SU-DHL-6 (cell line): ENCODE results near the gene RPS27A.
"Not testable (repeated sequence)": the region's sequence is repeated elsewhere in the genome, so short reads cannot be mapped to it uniquely, and the experiment has no call there.

ENCODE experiments used
- H2AFZ ChIP-seq: fragments of 200-600 bp; sonication (generic); 2 replicates; pipeline ENCODE4 v1.6.1; 2014; ENCODE audit warnings: low read depth, mild to moderate bottlenecking, moderate library complexity, mixed read lengths, antibody characterized with exemption, low read length; ENCODE audit not compliant: severe bottlenecking
- H3F3A ChIP-seq: fragments of 200-600 bp; shearing (Covaris generic); 2 replicates; pipeline ENCODE4 v1.6.0; 2016; ENCODE audit warnings: antibody characterized with exemption, mild to moderate bottlenecking; ENCODE audit not compliant: insufficient read depth
- H3K27ac ChIP-seq: fragments of 200-600 bp; sonication (generic); 2 replicates; pipeline ENCODE4 v1.5.1; 2016; ENCODE audit warnings: low read depth, mild to moderate bottlenecking, low read length, moderate library complexity, mixed read lengths
- H3K27me3 ChIP-seq: fragments of 200-600 bp; sonication (generic), shearing (Covaris generic); 2 replicates; pipeline ENCODE4 v1.6.0; 2014; ENCODE audit warnings: mild to moderate bottlenecking, low read length
- H3K36me3 ChIP-seq: fragments of 200-600 bp; sonication (generic); 2 replicates; pipeline ENCODE4 v1.6.1; 2014; ENCODE audit warnings: mild to moderate bottlenecking, low read length, mixed read lengths
- H3K4me2 ChIP-seq: fragments of 300-600, 200-600 bp; shearing (Covaris generic), sonication (generic); 2 replicates; pipeline ENCODE4 v1.6.0; 2014; ENCODE audit warnings: low read length, low read depth, mild to moderate bottlenecking; ENCODE audit not compliant: poor library complexity, severe bottlenecking
- H3K4me3 ChIP-seq: fragments of 200-600 bp; sonication (generic); 2 replicates; pipeline ENCODE4 v1.5.1; 2014; ENCODE audit warnings: antibody characterized with exemption, low read length, mild to moderate bottlenecking, mixed read lengths; ENCODE audit not compliant: insufficient read depth, poor library complexity, severe bottlenecking
- H3K79me2 ChIP-seq: fragments of 200-600 bp; sonication (generic); 2 replicates; pipeline ENCODE4 v1.6.1; 2014; ENCODE audit warnings: mild to moderate bottlenecking, low read length, moderate library complexity; ENCODE audit not compliant: insufficient read depth
- H3K9ac ChIP-seq: fragments of 200-600 bp; sonication (generic); 2 replicates; pipeline ENCODE4 v1.7.0; 2014; ENCODE audit warnings: mild to moderate bottlenecking, low read length
- H3K9me2 ChIP-seq: fragments of 200-600 bp; sonication (generic); replicated peaks from 2 replicates; pipeline ENCODE4 v1.6.1; 2014; ENCODE audit warnings: low read length; ENCODE audit not compliant: insufficient read depth
- H3K9me3 ChIP-seq: fragments of 200-600 bp; sonication (generic); 2 replicates; pipeline ENCODE4 v1.6.1; 2014; ENCODE audit warnings: low read length, mixed read lengths; ENCODE audit not compliant: insufficient read depth
- H4K20me1 ChIP-seq: fragments of 200-600 bp; sonication (generic); 2 replicates; pipeline ENCODE4 v1.6.1; 2014; ENCODE audit warnings: low read depth, mild to moderate bottlenecking, antibody characterized with exemption, low read length, moderate library complexity, mixed read lengths
- EZH2phosphoT487 ChIP-seq: fragments of 200-600 bp; sonication (generic), shearing (Covaris generic); conservative IDR thresholded peaks from 2 replicates; pipeline ENCODE4 v1.6.1; 2018; ENCODE audit warnings: mild to moderate bottlenecking, antibody characterized with exemption, low read length, moderate library complexity, mixed read lengths
- TF ChIP-seq, protein P1 (sequence below): fragments of 200-600 bp; sonication (generic); IDR thresholded peaks from one replicate; pipeline ENCODE4 v1.5.1; 2017; ENCODE audit warnings: antibody characterized with exemption, mild to moderate bottlenecking, low read length, moderate library complexity; ENCODE audit not compliant: insufficient read depth, poor library complexity, severe bottlenecking

Gene RPS27A

DNA sequence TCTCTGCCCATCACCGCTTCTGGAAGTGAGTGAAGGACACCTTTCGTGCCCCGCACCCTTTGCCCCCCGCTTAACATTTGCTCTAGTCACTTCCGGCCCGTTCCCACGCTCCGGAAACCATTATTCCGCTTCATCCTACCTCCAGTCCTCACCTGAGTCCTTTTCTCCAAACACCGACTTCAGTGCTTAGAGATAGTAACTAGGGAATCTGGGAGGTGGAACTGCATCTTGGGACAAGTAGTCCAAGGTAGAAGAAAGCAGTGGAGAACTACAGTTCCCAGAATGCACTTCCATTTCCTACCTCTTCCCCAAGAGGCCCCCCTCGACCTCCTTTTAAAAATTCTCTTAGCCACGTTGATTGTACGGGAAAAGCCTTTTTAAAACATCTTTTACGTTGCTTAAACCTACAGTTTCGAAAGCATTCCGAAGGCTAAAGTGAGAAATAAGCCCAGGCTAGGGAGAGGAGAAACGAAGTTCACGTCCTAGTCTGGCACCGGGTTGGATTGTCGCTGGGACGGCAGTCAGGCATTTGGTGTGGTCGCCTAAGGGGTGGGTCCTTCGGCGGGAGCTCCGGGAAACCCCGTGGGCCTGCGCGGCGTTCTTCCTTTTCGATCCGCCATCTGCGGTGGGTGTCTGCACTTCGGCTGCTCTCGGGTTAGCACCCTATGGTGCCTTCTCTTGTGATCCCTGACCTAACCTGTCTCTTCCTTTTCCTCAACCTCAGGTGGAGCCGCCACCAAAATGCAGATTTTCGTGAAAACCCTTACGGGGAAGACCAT, at the start of gene RPS27A, which contains the start of gene CLHC1:
Gene RPS27A, plus strand, starts transcription at position 605 of the 779 bp plus-strand sequence. Its CDS starts 137 bp downstream, at position 742.
Gene CLHC1, minus strand, starts transcription at position 210 of the 779 bp plus-strand sequence. CDS start 9,882 bp downstream, outside the sequence.
- H3F3A ChIP-seq, result peaks cover 47% of the 10 kb centered on the region
- no peaks in the 10 kb centered on the region for H3K27me3 ChIP-seq
- peak within 1 kb of the TSS; percentile 96 for H3K4me2 ChIP-seq
- peaks cover 37% of the 10 kb centered on the region for H3K36me3 ChIP-seq
- H2AFZ ChIP-seq, result peak within 1 kb of the TSS; percentile 91
- peaks cover 4% of the 10 kb centered on the region; the same call in 1 of the 2 replicates for H4K20me1 ChIP-seq
- H3K79me2 ChIP-seq, result peaks cover 45% of the 10 kb centered on the region
- no peaks in the 10 kb centered on the region for H3K9me2 ChIP-seq
- peak within 1 kb of the TSS; percentile 94 for H3K9ac ChIP-seq
- no peaks in the 10 kb centered on the region for H3K9me3 ChIP-seq
- peak within 1 kb of the TSS; percentile 90 for H3K27ac ChIP-seq
- H3K4me3 ChIP-seq, result peak within 1 kb of the TSS; percentile 91
- TF ChIP-seq, protein P1, sequence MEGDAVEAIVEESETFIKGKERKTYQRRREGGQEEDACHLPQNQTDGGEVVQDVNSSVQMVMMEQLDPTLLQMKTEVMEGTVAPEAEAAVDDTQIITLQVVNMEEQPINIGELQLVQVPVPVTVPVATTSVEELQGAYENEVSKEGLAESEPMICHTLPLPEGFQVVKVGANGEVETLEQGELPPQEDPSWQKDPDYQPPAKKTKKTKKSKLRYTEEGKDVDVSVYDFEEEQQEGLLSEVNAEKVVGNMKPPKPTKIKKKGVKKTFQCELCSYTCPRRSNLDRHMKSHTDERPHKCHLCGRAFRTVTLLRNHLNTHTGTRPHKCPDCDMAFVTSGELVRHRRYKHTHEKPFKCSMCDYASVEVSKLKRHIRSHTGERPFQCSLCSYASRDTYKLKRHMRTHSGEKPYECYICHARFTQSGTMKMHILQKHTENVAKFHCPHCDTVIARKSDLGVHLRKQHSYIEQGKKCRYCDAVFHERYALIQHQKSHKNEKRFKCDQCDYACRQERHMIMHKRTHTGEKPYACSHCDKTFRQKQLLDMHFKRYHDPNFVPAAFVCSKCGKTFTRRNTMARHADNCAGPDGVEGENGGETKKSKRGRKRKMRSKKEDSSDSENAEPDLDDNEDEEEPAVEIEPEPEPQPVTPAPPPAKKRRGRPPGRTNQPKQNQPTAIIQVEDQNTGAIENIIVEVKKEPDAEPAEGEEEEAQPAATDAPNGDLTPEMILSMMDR, result no peak
- no peak for TF ChIP-seq EZH2phosphoT487

DNA sequence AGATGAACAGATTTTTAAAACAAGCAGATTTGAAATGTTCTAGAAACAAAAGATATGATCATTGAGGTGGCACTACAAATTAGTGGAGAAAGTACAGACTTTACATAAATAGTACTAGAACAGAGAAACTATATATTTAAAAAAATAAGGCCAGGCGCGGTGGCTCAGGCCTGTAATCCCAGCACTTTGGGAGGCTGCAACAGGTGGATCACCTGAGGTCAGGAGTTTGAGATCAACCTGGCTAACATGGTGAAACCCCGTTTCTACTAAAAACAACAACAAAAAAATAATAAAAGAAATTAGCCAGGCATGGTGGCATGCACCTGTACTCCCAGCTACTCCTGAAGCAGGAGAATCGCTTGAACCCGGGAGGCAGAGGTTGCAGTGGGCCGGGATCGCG, 45.7 kb upstream of the RPS27A start:
- not testable (repeated sequence) for H3K36me3 ChIP-seq, H3K27me3 ChIP-seq, H4K20me1 ChIP-seq, H3K27ac ChIP-seq, H3K9ac ChIP-seq, H2AFZ ChIP-seq, H3F3A ChIP-seq, H3K4me2 ChIP-seq, H3K79me2 ChIP-seq, H3K9me3 ChIP-seq, H3K9me2 ChIP-seq, H3K4me3 ChIP-seq

DNA sequence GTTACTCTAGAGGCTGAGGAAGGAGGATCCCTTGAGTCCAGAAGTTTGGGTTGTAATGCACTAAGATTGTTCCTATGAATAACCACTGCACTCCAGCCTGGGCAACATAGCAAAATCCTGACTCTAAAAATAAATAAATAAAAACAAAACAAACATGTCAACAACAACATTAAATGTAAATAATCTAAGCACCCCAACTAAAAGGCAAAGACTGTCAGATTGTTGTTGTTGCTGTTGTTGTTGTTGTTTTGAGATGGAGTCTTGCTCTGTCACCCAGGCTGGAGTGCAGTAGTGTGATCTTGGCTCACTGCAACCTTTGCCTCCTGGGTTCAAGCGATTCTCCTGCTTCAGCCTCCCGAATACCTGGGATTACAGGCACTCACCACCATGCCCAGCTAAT, 40.6 kb upstream of the RPS27A start:
- not testable (repeated sequence) for H3K27ac ChIP-seq, H3K4me2 ChIP-seq, H3K9me2 ChIP-seq, H3F3A ChIP-seq, H4K20me1 ChIP-seq, H3K9ac ChIP-seq, H3K27me3 ChIP-seq, H3K36me3 ChIP-seq, H3K79me2 ChIP-seq, H2AFZ ChIP-seq, H3K4me3 ChIP-seq, H3K9me3 ChIP-seq

DNA sequence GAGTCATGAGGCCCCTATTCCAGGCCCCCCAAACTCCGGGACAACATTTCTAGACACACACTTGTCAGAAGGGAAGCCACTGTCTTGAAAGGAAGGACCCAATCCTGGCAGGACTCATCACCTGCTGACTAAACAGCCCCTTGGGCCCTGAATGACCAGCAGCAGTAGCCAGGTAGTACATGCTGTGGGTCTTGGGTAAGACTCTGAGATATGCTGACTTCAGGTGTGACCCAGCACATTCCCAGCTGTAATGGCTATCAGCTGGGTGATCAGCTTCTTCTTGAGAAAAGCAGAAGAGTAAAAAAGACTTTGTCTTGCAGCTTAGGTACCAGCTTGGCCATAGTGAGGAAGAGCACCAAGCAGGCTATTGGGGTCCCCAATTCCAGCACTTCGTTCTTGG, 36.0 kb upstream of the RPS27A start:
- Histone ChIP-seq H3K9ac (no peak overlapping the region), H2AFZ (no peak overlapping the region), H3K36me3 (peaks cover 4% of the 10 kb centered on the region), H3K4me3 (no peak overlapping the region), H3K27ac (no peak overlapping the region), H3K79me2 (no peaks in the 10 kb centered on the region), H3K9me3 (no peaks in the 10 kb centered on the region), H3K4me2 (no peak overlapping the region), H4K20me1 (no peaks in the 10 kb centered on the region), H3K9me2 (no peaks in the 10 kb centered on the region), H3F3A (no peaks in the 10 kb centered on the region), H3K27me3 (no peaks in the 10 kb centered on the region)
- TF ChIP-seq EZH2phosphoT487, result no peak
- TF ChIP-seq, protein P1, result no peak
